ENCODE measurements around the gene RUBCN.
"Not testable (repeated sequence)": the region's sequence is repeated elsewhere in the genome, so short reads cannot be mapped to it uniquely, and the experiment has no call there.

RUBCN gene

GRCh38 chr3:197659701-197660100, 77.0 kb downstream of the RUBCN start:
- not testable (repeated sequence) for DNase-seq (ENCODE audit: low read depth in 2 of 3, low spot score in 1 of 3)

GRCh38 chr3:197659144-197659543, 77.6 kb downstream of the RUBCN start:
- not testable (repeated sequence) for DNase-seq (ENCODE audit: low read depth in 2 of 3, low spot score in 1 of 3)

- DNase-seq (ENCODE audit: low read depth in 2 of 3, low spot score in 1 of 3) = not testable (repeated sequence)
Observed at GRCh38 chr3:197658706-197659105, 78.0 kb downstream of the RUBCN start.

- not testable (repeated sequence) for DNase-seq (ENCODE audit: low read depth in 2 of 3, low spot score in 1 of 3)
Observed at GRCh38 chr3:197657541-197658292, 79.0 kb downstream of the RUBCN start.

GRCh38 chr3:197656960-197657359, 79.7 kb downstream of the RUBCN start:
- not testable (repeated sequence) for DNase-seq (ENCODE audit: low read depth in 2 of 3, low spot score in 1 of 3)

- not testable (repeated sequence) for DNase-seq (ENCODE audit: low read depth in 2 of 3, low spot score in 1 of 3)
Observed at GRCh38 chr3:197656129-197656528, 80.6 kb downstream of the RUBCN start.

GRCh38 chr3:197654998-197655330, 81.7 kb downstream of the RUBCN start:
- not testable (repeated sequence) for DNase-seq (ENCODE audit: low read depth in 2 of 3, low spot score in 1 of 3)

- peak; percentile 20 to 26 (median 23) for DNase-seq (ENCODE audit: low read depth in 2 of 3, low spot score in 1 of 3)
Observed at GRCh38 chr3:197654090-197654997, 82.4 kb downstream of the RUBCN start.

- not testable (repeated sequence) for DNase-seq (ENCODE audit: low read depth in 2 of 3, low spot score in 1 of 3)
Observed at GRCh38 chr3:197652860-197653259, 83.8 kb downstream of the RUBCN start.

- DNase-seq (ENCODE audit: low read depth in 2 of 3, low spot score in 1 of 3) = not testable (repeated sequence)
Observed at GRCh38 chr3:197647649-197648048, 89.1 kb downstream of the RUBCN start.

GRCh38 chr3:197647191-197647590, 89.5 kb downstream of the RUBCN start:
- not testable (repeated sequence) for DNase-seq (ENCODE audit: low read depth in 2 of 3, low spot score in 1 of 3)

GRCh38 chr3:197646294-197646693, 90.4 kb downstream of the RUBCN start:
- not testable (repeated sequence) for DNase-seq (ENCODE audit: low read depth in 2 of 3, low spot score in 1 of 3)

- DNase-seq (ENCODE audit: low read depth in 2 of 3, low spot score in 1 of 3) = not testable (repeated sequence)
Observed at GRCh38 chr3:197637556-197637955, 99.1 kb downstream of the RUBCN start.

GRCh38 chr3:197631989-197632388, 104.7 kb downstream of the RUBCN start:
- DNase-seq (ENCODE audit: low read depth in 2 of 3, low spot score in 1 of 3) = not testable (repeated sequence)

GRCh38 chr3:197630766-197631165, 105.9 kb downstream of the RUBCN start:
- DNase-seq (ENCODE audit: low read depth in 2 of 3, low spot score in 1 of 3) = not testable (repeated sequence)

- not testable (repeated sequence) for DNase-seq (ENCODE audit: low read depth in 2 of 3, low spot score in 1 of 3)
Observed at GRCh38 chr3:197629286-197629685, 107.4 kb downstream of the RUBCN start.

- peak; percentile 78 to 86 (median 82) for DNase-seq (ENCODE audit: low read depth in 2 of 3, low spot score in 1 of 3)
Observed at GRCh38 chr3:197627772-197628523, 108.8 kb downstream of the RUBCN start.

GRCh38 chr3:197627158-197627771, 109.4 kb downstream of the RUBCN start:
- DNase-seq (ENCODE audit: low read depth in 2 of 3, low spot score in 1 of 3) = not testable (repeated sequence)

- not testable (repeated sequence) for DNase-seq (ENCODE audit: low read depth in 2 of 3, low spot score in 1 of 3)
Observed at GRCh38 chr3:197626404-197627157, 110.1 kb downstream of the RUBCN start.

- DNase-seq (ENCODE audit: low read depth in 2 of 3, low spot score in 1 of 3) = not testable (repeated sequence)
Observed at GRCh38 chr3:197621478-197621877, 115.2 kb downstream of the RUBCN start.
